HG02938 (cell line): Measurements from ENCODE around the gene ITK.
"Not testable (repeated sequence)": the region's sequence is repeated elsewhere in the genome, so short reads cannot be mapped to it uniquely, and the experiment has no call there.

Source experiments
- ATAC-seq: cut with Tn5 transposase; IDR thresholded peaks from one replicate; pipeline ENCODE4 v1.9.1; 2021; ENCODE audit warnings: mild to moderate bottlenecking, moderate library complexity; ENCODE audit not compliant: unreplicated experiment

ITK gene

DNA sequence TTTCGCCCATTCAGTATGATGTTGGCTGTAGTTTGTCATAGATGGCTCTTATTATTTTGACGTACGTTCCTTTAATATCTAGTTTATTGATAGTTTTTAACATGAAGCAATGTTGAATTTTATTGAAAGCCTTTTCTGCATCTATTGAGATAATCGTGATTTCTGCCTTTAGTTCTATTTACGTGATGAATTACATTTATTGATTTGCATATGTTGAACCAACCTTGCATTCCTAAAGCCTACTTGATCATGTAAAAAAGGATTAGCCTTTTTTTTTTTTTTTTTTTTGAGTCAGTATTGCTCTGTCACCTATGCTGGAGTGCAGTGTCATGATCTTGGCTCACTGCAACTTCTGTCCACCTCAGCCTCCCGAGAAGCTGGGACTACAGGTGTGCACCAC is 25.1 kb downstream of the ITK start:
- no peak for ATAC-seq

DNA sequence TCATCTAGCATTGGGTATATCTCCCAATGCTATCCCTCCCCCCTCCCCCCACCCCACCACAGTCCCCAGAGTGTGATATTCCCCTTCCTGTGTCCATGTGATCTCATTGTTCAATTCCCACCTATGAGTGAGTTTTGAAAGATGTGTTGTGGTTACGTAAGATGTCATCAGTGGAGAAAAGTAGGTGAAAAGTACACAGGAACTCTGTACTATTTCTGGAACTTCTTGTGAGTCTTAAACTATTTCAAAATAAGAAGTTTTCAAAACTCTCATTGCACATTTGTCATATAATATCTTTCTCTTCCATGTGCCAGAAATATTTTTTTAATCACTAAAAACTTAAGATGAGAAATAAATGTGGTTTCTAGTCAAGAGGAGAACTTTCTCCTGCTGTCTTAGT is 30.0 kb downstream of the ITK start:
- not testable (repeated sequence) for ATAC-seq

DNA sequence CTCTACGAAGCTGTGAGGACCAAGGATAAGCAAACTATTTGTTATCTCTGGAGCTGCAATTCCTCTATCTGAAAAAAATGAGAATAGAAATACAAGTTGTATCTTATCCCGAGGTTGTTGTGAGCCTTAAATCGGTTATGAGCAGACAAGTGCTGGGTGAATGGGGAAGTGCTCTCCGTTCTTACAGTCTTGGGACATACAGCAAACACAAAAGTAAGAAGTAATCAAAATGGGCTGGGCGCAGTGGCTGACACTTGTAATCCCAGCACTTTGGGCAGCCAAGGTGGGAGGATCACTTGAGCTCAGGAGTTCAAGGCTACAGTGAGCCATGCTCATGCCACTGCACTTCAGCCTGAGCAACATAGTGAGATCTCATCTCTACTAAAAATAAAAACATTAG is 31.7 kb downstream of the ITK start:
- ATAC-seq, result no peak

DNA sequence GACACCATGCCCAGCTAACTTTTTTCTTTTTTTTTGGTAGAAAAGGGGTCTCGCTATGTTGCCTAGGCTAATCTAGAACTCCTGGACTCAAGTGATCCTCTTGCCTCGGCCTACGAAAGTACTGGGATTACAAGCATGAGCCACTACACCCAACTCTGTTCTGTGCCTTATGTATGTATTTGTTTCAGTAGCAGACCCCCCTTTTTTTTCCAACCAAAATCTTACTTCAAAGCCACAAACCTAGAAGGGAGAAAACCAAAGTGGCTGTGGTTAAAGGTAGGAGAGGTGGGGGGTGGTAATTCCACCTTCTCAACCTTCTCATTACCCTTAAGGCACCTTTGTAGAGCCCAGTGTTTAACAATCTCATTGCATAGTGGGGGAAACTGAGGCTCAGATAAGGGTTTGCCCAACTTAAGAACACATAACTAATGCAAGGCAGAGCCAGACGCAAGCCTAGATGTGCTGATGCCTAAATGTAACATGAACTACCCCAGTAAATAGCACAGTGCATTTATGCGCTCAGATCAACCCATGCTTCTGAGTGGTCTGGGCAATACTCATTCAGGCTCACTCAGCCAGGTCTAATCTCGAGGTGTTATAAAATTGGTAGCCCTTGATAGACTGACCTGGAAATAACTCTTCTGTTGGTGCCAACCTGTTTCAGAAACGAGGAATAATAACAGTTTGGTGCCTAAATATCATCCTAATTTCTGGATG is 33.0 kb downstream of the ITK start:
- no peak for ATAC-seq

DNA sequence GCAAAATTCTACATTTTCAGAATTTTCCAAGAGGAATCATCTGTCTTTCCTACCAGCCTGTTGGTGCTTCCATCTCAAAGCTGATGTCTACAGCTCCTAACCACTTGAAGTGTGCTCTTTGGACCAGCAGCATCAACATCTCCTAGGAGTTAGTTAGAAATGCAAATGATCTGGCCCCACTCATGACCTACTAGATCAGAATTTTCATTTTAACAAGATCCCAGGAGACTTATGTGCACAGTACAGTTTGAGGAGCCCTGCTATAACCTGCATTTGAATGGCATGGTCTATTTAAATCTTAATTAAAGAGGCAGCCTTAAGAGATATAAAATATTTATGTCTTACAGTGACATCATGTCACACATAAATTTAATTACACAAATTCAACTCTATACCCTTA is 33.8 kb downstream of the ITK start:
- ATAC-seq, result no peak

DNA sequence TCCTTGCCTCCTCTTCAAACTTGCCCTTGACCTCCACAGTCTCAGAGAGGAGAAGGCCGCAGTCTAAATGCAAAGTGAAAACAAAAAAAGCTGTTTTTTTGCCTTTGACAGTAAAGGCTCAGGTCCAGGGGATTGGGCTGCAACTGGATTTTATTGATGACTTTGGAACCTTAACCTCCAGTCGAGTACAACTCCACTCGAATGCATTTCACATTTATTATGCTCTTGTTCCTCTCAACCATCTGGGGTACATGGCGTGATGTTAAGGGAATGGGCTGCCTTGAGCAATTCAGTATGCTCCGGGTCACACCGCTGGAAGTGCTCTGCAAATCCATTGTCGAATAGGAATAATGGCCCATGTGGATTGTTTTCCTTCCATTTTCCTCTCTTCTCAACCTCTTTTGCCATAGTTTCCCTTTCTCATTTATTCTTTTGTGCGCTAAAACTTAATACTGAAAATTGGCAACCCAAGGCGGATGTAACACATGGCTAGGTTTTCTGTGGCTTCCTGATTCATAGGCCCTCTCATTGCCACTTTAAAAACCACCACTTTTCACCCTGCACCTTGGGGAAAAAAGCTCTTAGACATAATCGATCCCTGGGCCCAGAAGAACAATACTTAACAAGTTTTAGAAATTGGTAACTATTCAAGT is 34.3 kb downstream of the ITK start:
- ATAC-seq, result no peak

DNA sequence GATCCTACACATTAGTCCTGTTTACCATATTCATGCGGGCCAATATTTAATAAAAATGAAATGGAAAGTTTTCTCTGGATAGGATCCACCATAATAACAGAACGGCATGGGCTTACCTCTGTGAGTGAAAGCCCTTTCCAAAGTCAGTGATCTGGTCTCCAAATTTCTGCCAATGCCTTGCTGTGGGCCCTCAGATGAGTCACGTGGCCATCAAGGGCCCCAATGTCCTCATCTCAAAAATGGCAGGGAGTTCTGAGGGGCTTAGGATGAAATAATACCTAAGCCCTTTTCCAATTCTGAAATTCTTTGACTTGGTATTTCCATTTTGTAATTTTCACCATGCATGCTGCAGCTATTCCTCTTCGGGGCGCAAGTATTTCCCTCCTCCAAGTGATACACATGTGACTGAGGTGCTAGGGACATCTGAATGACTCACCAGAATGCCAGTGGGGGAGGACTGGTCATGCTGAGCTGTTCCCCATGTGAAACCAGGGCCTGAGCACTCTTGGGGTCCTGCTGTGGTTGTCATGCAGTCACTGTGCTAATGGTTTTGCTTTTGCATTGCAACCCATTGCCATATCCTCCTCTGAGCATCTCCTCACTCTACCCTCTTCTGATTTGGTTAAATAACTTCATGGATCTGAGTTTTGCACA is 35.0 kb downstream of the ITK start:
- no peak for ATAC-seq

DNA sequence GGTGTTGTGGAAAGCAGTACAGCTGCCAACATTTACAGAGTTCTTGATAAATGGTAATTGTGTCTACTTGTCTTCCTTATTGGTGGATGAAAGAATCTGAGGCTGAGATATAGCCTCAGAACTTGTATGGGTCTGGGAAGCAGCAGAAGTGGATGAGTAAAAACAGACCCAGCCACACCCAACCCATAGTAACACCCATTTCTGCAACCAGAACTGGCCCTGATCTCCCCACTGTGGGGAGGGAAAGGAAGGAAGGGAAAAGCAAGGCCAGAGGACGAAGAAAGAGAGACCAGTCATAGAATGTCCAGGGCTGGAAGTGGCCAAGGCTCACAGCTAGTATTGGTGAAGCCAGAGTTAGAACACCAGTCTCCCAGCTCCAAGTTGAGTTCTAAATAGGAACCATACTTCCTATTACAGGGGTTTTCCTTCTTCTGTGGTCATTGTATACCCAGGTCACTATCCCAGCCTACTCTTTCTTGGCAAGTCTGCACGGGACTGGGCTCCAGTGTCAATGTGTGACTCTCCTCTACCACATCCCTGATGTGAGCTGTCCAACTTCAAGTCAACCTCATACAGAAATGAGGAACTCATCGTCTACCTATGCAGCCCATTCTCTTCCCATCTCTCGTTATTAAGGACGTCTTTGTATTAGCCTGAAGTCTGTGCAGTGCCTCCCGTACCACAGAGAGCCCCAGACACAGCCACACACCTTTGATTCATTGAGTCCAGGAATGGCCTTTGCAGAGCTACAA is 35.9 kb downstream of the ITK start:
- ATAC-seq, result no peak

DNA sequence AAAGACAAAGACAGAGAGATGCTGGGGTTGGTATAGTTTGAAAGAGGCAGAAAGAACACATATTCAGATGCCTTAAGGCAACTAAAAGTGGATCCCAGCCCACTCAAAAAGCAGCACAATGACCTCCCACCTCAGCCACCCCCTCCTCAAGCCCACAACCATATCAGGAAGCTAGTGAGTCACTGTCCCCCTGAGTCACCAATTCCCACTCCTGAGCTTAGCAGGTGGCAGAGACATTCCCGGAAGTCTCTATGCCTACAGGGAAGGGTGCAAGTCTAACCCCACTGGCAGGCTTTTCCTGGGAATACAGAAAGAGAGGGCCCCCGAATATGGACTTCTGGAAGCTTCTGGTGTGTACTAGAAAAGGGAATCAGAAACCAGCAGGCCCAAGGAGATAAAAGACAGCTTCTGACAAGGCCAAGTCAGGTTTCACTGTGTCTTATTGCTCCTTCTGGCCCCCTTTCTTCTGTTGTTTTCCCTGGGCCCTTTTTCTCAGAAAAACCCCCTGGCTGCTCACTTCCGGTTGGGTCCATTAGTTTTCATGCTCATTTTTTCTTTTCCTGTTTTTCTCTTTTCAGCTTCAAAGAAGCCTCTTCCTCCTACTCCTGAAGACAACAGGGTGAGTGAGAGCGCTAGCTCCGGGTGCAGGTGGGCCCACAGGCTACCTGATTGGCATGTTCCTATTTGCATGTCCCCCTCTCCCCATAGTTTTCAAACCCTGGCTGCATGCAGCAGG is 36.8 kb downstream of the ITK start:
- ATAC-seq, result no peak

DNA sequence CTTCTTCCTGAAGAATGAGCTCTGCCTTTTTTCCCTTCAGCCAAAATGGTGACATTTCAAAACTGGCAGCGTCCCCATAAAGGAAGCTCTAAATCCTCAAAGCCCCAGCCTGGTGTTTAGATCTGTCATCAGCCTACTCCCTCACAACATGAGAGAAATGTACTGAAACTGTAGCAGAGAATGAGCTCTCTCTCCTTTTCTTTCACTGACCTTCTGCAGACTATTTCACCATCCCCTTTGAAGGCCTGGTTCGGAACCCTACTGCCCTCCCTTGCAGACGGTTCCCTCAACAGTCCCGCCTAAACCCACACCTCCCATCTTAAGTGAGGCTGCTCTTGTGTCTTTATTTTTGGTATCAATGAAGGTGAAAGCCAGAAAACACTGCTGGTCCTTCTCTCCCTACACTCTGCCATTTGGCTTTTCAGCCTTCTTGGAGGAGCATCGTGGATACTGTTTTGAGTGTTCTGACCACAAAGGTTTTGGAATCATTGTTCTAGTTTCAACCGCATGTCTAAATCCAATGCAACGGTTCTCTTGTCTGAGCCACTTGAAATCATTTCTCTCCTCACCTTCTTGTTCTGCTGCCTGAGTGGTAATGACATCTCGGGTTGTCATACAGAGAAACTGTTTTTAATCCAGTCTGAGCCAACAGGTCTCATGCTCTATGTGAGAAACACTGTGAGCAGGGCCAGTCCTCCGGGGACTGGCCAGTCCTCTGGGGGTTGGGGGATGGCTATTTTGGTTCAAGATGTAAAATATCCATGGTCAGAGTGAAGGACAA is 39.0 kb downstream of the ITK start:
- peak; percentile 67 for ATAC-seq

DNA sequence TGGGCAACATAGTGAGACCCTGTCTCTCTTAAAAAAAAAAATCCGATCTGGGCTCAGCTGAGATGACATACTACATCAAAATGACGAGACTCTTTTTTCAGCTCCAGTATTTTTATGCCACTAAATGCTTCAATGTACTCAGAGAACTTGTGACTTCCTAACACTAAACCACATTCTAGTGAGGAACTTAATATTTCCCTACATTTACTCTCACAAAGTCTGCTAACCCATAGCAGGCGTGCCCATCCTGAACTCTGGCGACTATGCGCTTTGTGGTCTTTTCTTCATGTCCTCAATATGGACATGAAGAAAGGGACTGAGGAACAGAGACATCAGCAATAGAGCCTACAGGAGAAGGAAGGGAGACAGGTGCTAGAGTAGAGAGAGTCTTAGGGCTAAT is 41.3 kb downstream of the ITK start:
- ATAC-seq, result no peak

DNA sequence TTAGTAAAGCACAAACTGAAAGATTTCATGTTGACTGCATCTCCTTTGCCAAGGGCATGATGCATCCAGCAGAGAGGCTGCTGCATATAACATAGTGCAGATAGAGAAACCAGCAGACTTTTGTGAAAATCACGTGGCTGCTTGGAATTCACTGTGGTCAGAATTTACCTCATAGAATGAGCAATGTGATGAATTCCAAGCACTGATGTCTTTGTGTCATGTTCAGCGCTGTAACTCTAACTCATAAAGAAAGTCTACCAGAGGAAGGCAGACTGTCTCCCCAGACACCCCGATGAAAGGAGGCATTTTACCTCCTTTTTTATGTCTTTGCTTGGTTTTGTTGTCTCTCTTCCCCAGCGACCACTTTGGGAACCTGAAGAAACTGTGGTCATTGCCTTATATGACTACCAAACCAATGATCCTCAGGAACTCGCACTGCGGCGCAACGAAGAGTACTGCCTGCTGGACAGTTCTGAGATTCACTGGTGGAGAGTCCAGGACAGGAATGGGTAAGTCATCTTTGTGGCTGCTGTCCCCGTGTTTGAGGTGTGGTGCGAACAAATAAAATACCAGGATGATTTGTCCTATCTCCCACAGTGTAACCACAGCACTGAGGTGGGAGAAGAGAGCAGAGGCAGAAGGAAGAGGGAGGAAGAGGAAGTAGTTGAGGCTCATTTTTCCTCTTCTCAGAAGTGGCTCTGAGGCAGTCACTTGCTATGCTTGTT is 42.0 kb downstream of the ITK start:
- no peak for ATAC-seq

DNA sequence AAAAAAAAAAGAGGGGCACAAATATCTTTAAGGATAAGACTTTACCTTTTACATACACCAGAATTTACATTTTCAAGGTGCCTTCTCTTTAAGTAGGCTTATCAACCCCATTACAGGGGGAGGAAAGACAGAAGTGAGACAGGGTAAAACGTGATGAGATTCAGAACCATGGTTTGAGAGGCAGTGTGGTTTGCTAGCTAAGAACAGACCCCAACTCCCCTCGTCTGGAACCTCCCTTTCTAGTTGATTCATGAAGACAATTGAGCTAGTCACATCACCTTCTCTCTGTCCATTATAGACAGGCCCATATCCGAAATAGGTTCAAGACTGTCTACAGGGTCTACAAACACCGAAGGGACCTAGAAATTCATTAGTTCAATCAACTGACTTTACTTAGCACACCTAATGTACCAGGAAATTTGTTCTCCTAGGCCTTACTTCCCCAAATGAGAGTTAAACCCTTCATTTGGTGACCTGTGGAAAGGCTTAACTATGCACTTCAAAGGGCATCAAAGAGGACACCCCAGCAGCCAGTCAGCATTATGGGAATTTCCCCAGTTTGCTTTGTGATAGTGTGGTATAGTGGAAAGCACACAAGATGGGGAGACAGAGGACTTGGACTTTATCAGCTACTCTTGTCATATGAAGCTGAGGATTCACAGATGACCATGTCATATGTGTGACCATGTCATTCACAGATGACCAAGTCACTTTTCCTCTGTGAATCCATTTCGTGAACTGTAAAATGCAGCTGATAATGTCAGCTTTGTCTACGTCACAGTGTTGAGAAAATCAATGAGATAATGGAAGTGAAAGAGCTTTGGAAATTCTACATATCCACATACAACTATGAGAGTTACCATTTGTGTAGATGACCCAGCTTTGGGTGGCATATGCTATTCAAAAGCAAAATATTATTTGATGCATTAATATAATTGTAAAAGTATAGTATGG is 45.1 kb downstream of the ITK start:
- ATAC-seq, result no peak

DNA sequence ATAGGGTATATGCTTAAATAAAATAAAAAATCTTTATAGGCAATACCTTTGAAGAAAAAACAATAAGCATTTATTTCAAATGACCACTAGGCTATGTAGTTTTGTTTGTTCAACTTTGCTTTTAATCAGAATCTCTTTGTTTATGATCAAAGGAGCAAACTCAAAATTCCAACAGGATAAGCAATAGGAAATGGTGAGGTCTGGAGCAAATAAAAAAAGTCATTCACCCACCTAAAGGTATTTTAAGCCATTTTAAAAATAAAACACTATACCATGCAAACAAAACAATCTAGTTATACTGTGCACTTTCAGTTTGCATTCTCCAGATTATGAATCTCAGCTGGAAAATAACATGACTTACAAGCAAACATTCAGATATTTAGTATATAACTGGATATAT is 50.0 kb downstream of the ITK start:
- ATAC-seq, result no peak

DNA sequence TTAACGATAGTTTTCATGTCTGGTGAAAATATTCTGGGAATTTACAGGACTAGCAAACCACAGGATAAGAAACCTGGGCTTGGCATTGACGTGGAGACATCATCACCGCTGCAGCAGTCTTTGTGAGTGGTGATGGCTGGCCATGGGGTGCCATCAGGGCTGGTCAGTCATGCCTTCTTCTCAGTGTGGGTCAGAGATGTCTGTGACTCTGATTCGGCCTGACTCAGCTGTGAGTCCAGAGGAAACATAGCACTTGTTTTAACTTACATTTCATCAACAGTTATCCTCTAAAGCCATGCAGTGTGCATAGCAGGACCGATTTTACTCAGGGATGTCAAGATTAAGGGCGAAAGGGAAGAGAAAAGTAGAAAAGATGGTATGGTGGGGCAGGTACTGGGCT is 52.1 kb downstream of the ITK start:
- no peak for ATAC-seq

DNA sequence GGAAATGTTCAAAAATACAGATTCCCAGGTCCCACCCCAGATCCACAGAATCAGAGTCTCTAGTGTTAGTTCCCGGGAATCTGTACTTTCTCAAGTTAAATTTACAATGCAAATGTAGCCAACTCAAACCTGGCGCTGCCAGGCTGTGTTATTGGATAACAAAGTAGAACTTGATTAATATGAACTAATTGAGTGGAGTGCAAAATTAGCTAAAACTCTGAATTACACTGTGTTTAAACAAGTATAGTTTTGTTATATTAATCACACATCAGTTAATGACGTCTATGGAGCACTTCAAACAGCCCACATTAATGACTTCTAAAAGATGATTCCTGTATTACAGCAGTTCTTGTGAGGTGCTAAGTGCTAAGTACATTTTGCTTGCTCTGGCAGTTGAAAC is 52.9 kb downstream of the ITK start:
- ATAC-seq, result no peak

DNA sequence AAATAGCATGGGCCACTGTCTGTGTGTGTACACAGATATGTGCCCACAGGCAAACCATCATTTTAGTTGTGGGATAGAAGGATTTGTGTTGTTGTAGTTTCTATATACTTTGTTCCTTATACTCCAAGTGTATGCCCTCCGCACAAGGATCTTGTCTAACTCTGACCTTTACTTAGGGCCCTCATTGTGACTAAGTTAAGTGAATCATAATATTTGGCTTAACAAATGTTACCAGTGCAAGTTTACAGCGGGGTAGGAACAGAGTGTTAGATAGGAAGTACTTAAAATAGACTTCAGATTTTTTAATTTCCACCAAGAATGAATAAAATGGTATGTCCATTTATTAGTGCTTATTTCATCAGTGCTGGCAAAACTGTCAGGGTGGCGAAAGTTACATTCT is 55.8 kb downstream of the ITK start:
- ATAC-seq, result no peak

DNA sequence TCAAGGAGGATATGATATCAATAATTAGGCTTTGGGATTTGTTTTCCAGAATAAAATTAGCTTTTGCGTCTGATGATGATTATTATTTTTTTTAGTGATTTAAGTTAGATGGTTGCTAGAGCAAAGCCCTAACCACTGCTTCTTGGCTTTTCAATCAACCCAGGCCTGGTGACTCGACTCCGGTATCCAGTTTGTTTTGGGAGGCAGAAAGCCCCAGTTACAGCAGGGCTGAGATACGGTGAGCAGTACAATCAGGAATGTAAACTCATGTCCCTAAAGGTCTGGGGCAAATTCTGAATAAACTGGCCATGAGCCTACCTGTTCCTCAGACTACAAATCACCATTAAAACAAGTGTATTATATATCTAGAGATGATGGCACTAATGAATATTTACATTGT is 60.8 kb downstream of the ITK start:
- no peak for ATAC-seq
